ENCODE data around the gene PIM3. TPM values are rescaled to one million over a fixed set of nuclear protein-coding genes. Genes with fewer than 3 reads are reported as not detected.
"Not testable (repeated sequence)": the region's sequence is repeated elsewhere in the genome, so short reads cannot be mapped to it uniquely, and the experiment has no call there.

The PIM3 gene
- total RNA-seq, 2 experiments from 2014 or later: 60.1 to 62.3 TPM

DNA sequence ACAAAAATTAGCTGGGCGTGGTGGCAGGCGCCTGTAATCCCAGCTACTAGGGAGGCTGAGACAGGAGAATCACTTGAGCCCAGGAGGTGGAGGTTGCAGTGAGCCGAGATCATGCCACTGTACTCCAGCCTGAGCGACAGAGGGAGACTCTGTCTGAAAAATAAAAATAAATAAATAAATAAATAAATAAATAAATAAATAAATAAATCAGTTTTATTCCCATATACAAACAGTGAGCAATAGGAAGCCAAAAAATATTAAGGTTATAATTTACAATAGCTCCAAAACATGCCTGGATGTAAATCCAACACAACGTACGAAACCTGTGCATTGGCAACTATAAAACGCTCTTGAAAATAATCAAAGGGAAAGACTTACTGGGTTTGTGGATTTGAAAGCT lies 21.2 kb downstream of the PIM3 start:
- CTCF ChIA-PET: interaction anchor here (0.7 kb wide), 1 partner anchor 631 kb away, joined by 4 read pairs; no protein-coding TSS in a partner anchor
- H3K27ac Mint-ChIP-seq, DNase-seq, H3K4me3 Mint-ChIP-seq: not testable (repeated sequence)
- POLR2A ChIA-PET: interaction anchor here (1.0 kb wide), 1 partner anchor 19 kb away, joined by 3 read pairs; no protein-coding TSS in a partner anchor
- Mint-ChIP-seq H3K36me3 (ENCODE audit: low read depth) (peaks cover 31% of the 10 kb centered on the region), H3K4me1 (peaks cover 11% of the 10 kb centered on the region), H3K27me3 (peaks cover 41% of the 10 kb centered on the region), H3K9me3 (peaks cover 25% of the 10 kb centered on the region)

DNA sequence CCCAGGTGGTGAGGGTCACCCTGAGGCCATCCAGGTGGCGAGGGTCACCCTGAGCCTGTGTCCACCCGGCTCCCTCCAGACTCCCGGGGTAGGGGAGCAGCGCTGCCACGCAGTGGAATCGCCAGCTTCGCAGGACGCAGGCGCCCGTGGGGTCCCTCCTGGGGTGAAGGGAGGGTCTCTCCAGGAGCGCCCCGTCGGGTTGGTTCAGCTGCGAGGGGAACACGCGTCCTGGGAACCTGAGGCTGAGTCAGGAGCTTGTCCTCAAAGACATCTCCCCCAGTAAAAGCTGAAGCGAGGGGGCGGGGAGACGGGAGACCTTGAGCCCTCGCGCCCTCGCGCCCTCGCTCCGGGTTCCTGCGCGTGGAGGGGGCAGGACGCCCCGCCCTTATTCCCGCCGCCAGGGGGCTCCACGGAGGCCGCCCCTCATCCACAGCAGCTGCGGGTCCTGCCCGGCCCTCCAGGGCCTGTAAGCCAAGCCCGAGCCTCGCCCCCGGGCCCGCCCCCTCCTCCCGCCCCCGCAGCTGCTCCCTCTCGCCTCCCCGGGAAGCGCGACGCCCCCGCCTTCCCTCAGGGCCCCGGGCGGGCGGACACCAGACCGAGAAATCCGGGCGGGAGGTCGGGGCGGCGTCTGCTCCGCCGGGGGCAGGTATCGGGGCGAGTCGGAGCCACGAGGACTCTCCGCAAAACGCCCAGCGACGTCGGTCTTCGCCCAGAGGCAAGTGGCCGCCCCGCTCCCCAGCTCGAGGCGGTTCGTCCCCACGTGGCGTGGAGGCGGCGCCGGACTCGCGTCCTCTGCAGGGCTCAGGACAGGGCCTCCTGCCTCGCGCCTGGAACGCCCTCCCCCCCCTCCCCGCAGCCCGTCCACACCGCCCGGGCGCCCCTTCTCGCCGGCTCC lies 22.8 kb downstream of the PIM3 start:
- H3K27ac Mint-ChIP-seq: no peak overlapping the region
- H3K36me3 Mint-ChIP-seq (ENCODE audit: low read depth): peaks cover 32% of the 10 kb centered on the region
- ChIA-PET CTCF (interaction anchor here (1.1 to 1.6 kb wide), 5 partner anchors 9 to 53 kb away, joined by 3 to 8 read pairs (median 3); no protein-coding TSS in a partner anchor), POLR2A (interaction anchor here (1.8 kb wide), 1 partner anchor 11 kb away, joined by 4 read pairs; no protein-coding TSS in a partner anchor)
- DNase-seq: no peak
- peaks cover 27% of the 10 kb centered on the region for H3K9me3 Mint-ChIP-seq
- H3K4me3 Mint-ChIP-seq: no peak overlapping the region
- H3K27me3 Mint-ChIP-seq: peaks cover 45% of the 10 kb centered on the region
- H3K4me1 Mint-ChIP-seq: peaks cover 9% of the 10 kb centered on the region

DNA sequence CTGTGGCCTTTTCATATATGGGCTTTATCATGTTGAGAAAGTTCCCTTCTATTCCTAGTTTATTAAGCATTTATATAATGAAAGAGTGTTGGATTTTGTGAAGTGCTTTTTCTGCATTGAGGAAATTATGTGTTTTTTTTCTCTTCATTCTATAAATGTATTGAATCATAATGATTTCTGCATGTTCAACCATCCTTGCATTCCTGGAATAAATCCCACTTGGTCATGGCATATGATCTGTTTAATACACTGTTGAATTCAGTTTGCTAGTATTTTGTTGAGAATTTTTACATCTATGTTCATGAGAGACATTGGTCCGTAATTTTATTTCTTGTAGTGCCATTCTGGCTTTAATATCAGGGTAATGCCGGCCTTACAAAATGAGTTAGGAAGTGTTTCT lies 25.8 kb downstream of the PIM3 start:
- ChIA-PET CTCF (interaction anchor here (1.1 kb wide), 1 partner anchor 44 kb away, joined by 3 read pairs; no protein-coding TSS in a partner anchor), POLR2A (no interaction called here)
- Mint-ChIP-seq H3K9me3 (peaks cover 25% of the 10 kb centered on the region), H3K27ac (no peak overlapping the region), H3K4me1 (peaks cover 6% of the 10 kb centered on the region), H3K36me3 (ENCODE audit: low read depth) (peaks cover 23% of the 10 kb centered on the region), H3K27me3 (peaks cover 46% of the 10 kb centered on the region), H3K4me3 (no peak overlapping the region)
- no peak for DNase-seq

DNA sequence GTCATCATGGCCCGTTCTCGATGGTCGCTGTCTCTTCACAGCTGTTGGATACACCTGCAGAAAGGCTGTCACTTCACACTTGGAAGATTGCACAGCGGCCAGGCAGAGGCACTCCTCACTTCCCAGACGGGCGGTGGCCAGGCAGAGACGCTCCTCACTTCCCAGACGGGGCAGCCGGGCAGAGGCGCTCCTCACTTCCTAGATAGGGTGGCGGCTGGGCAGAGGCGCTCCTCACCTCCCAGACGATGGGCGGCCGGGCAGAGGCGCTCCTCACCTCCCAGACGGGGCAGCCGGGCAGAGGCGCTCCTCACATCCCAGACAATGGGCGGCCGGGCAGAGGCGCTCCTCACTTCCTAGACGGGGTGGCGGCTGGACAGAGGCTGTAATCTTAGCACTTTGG lies 29.3 kb downstream of the PIM3 start:
- CTCF ChIA-PET, POLR2A ChIA-PET, DNase-seq, H3K4me1 Mint-ChIP-seq, H3K4me3 Mint-ChIP-seq, H3K27ac Mint-ChIP-seq: not testable (repeated sequence)
- H3K27me3 Mint-ChIP-seq: peaks cover 38% of the 10 kb centered on the region
- peaks cover 19% of the 10 kb centered on the region for H3K36me3 Mint-ChIP-seq (ENCODE audit: low read depth)
- H3K9me3 Mint-ChIP-seq: peaks cover 23% of the 10 kb centered on the region

DNA sequence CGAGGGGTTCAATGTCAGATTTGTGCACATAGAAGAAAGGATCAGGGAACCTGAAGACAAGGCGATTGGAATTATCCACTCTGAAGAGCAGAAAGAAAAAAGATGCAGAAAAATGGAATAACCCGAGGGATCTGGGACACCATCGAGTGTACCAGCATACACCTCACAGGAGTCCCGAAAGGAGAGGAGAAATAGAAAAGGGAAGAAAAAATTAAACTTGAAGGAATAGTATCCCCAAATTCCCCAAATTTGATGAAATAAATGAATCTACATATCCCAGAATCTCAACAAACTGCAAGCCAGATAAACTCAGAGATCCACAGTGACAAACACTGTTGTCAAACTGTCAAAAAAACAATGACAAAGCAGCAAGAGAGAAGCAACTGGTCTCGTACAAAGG lies 30.6 kb downstream of the PIM3 start:
- Mint-ChIP-seq H3K36me3 (ENCODE audit: low read depth) (peaks cover 9% of the 10 kb centered on the region), H3K4me3 (no peak overlapping the region), H3K27me3 (peaks cover 25% of the 10 kb centered on the region), H3K27ac (no peak overlapping the region), H3K4me1 (peaks cover 3% of the 10 kb centered on the region), H3K9me3 (peaks cover 19% of the 10 kb centered on the region)
- CTCF ChIA-PET: interaction anchor here (0.8 kb wide), 1 partner anchor 14 kb away, joined by 4 read pairs; no protein-coding TSS in a partner anchor
- POLR2A ChIA-PET: no interaction called here
- DNase-seq: no peak

DNA sequence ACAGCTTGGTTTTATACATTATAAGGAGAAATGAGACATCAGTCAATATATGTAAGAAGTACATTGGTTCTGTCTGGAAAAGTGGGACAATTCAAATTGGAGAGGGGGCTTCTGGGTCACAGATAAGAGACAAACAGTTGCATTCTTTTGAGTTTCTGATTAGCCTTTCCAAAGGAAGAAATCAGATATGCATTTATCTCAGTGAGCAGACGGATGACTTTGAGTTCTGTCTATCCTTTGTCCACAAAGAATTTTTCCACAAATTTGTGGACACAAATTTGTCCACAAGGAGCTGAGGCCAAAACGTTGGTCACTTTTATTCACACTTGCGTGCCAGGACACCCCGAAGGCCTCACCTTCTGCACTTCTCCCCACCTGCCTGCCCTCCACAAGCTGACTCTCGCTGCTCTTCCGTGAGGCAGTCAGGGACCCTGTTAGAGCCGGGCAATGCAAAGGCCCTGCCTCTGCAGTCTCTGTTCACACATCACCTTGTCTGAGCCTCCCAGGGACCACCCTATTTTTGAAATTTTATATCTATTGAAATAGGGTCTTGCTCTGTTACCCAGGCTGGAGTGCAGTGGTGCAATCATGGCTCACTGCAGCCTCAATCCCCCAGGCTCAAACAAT lies 31.4 kb downstream of the PIM3 start:
- Mint-ChIP-seq H3K4me3 (no peak overlapping the region), H3K27ac (no peak overlapping the region), H3K27me3 (peaks cover 16% of the 10 kb centered on the region), H3K36me3 (ENCODE audit: low read depth) (peaks cover 3% of the 10 kb centered on the region), H3K9me3 (peaks cover 11% of the 10 kb centered on the region), H3K4me1 (peaks cover 5% of the 10 kb centered on the region)
- ChIA-PET POLR2A (no interaction called here), CTCF (interaction anchor here (1.0 to 3.9 kb wide), 3 partner anchors 8 to 66 kb away, joined by 3 to 21 read pairs (median 3); no protein-coding TSS in a partner anchor)
- DNase-seq: no peak

DNA sequence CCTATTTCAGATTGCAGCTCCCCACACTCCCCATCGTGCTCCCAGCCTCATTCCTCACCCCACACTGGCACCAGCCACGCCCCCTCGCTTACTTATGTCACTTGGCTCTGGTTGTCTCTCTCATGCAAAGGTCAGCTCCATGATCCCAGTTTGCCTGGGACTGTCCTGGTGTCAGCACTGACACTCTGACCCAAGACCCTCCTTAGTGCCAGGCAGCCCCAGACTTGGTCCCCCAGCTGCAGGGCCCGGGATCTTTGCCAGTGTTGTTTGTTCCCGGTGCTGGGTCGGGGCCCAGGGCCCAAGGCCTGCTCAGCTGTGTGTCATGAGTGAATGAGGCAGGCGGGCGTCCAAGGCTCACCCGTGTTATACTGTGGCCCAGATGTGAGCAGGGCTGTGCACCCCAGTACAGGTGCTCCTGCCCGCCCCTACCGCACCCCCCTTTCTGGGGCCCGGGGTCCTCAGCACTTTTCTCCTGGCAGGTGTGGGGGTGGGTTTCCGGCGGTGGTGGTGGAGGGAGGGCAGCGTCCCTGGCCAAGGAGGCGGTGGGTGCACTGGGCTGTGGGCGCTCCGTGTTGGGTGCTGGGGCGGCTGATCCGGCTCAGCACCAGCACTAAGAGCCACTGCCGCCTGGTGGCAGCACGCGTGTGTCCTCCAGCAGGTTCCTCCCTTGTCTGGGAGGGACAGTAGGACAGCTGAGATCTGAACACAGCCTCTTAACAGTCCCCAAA lies 32.5 kb downstream of the PIM3 start:
- peak; percentile 69 for DNase-seq
- H3K9me3 Mint-ChIP-seq: peaks cover 11% of the 10 kb centered on the region
- CTCF ChIA-PET: interaction anchor here (1.0 to 3.9 kb wide), 5 partner anchors 9 to 67 kb away, joined by 3 to 21 read pairs (median 3); no protein-coding TSS in a partner anchor
- POLR2A ChIA-PET: interaction anchor here (1.1 kb wide), 1 partner anchor 226 kb away, joined by 3 read pairs; no protein-coding TSS in a partner anchor
- peaks cover 3% of the 10 kb centered on the region for H3K36me3 Mint-ChIP-seq (ENCODE audit: low read depth)
- H3K4me1 Mint-ChIP-seq: peaks cover 7% of the 10 kb centered on the region
- H3K27me3 Mint-ChIP-seq: peaks cover 14% of the 10 kb centered on the region
- no peak overlapping the region for H3K27ac Mint-ChIP-seq
- H3K4me3 Mint-ChIP-seq: no peak overlapping the region

DNA sequence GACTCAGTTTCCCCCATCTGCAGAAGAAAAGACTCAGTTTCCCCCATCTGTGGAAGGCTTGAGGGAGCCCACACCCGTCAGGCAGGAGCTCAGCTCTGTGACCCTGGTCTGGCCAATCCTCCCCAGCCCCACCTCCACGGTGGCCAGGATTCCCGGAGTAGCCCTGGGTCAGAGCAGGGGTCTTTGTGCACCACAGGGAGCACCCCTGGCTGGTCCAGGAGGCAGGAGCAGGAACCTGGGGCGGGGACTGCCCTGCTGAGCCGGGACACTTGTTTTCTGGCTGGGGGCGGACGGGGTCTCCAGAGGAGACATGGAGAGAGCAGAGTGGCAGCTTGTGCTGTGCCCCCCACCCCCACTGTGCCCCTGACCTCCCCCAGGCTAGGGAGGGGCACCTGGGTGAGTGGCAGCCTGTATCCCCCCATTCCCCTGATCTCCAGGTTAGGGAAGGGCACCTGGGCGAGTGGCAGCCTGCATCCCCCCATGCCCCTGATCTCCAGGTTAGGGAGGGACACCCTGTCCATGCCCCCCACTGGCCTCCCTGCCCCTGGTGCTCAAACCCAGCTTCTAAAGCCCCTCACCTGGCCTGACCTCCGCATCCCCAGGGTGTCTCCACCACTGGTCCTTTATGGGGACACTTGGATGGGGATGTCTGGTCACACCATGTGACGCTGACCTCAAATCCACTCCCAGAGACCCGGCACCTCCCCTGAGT lies 33.2 kb downstream of the PIM3 start:
- ChIA-PET CTCF (interaction anchor here (1.6 to 3.9 kb wide), 2 partner anchors 10 to 36 kb away, joined by 8 to 21 read pairs; no protein-coding TSS in a partner anchor), POLR2A (interaction anchor here (1.1 kb wide), 1 partner anchor 227 kb away, joined by 3 read pairs; no protein-coding TSS in a partner anchor)
- Mint-ChIP-seq H3K27me3 (peaks cover 12% of the 10 kb centered on the region), H3K36me3 (ENCODE audit: low read depth) (no peaks in the 10 kb centered on the region), H3K27ac (no peak overlapping the region), H3K9me3 (peaks cover 8% of the 10 kb centered on the region), H3K4me3 (no peak overlapping the region), H3K4me1 (peaks cover 10% of the 10 kb centered on the region)
- no peak for DNase-seq

DNA sequence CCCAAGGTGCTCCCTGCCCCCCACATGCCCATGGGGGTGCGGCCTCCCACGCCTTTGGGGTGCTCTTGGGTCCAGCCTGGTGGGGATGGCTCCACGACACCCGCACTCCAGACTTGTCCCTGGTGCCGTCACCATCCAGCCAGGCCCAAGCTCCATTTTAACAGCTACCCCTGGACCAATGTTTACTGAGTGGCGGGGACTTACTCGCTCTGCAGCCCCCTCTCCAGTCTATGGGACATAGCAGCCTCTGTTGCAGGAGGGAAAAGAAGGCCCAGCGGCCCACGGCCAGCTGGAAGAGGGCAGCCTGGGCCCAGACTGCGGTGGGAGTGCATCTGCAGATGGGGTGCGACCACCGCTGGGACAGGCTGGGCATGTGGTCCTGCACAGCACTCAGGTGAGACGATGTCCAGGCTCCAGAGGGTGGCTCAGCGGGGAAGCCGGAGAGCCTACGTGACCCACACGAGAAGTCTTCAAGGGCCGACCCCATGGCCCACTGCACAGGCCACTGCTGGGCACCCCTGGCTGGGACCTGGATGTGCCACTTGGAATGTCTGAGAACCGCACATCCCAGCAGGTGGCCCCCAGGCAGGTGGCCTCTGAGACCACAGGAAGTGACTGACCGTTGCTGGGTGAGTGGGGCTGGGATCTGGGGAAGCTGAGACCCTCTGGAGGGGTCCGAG lies 33.9 kb downstream of the PIM3 start:
- peaks cover 10% of the 10 kb centered on the region for H3K27me3 Mint-ChIP-seq
- no peaks in the 10 kb centered on the region for H3K36me3 Mint-ChIP-seq (ENCODE audit: low read depth)
- ChIA-PET CTCF (interaction anchor here (1.6 to 3.9 kb wide), 2 partner anchors 11 to 36 kb away, joined by 8 to 21 read pairs; no protein-coding TSS in a partner anchor), POLR2A (no interaction called here)
- H3K27ac Mint-ChIP-seq: no peak overlapping the region
- H3K9me3 Mint-ChIP-seq: peaks cover 8% of the 10 kb centered on the region
- DNase-seq: no peak
- no peak overlapping the region for H3K4me3 Mint-ChIP-seq
- H3K4me1 Mint-ChIP-seq: peaks cover 14% of the 10 kb centered on the region

DNA sequence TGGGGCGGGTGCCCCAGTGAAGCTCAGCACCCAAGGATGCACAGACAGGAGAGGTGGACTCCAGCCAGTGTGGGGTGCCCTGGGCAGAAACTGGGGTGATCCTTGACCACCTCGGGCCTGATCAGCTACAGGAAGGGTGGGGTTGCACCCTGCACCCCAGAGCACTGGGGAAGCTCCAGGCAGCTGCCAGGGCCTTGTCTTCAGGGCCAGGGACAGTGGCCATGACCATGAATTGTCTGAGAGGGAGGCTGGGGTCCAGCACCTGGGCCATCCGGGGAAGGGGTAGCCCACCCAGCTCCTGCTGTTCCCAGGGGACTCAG lies 34.4 kb downstream of the PIM3 start:
- POLR2A ChIA-PET: interaction anchor here (0.6 kb wide), 1 partner anchor 10 kb away, joined by 3 read pairs; no protein-coding TSS in a partner anchor
- H3K36me3 Mint-ChIP-seq (ENCODE audit: low read depth): no peaks in the 10 kb centered on the region
- H3K27me3 Mint-ChIP-seq: peaks cover 10% of the 10 kb centered on the region
- H3K4me3 Mint-ChIP-seq: no peak overlapping the region
- H3K4me1 Mint-ChIP-seq: peaks cover 14% of the 10 kb centered on the region
- DNase-seq: no peak
- no peak overlapping the region for H3K27ac Mint-ChIP-seq
- peaks cover 8% of the 10 kb centered on the region for H3K9me3 Mint-ChIP-seq
- CTCF ChIA-PET: interaction anchor here (1.6 to 3.9 kb wide), 2 partner anchors 12 to 35 kb away, joined by 8 to 21 read pairs; no protein-coding TSS in a partner anchor

DNA sequence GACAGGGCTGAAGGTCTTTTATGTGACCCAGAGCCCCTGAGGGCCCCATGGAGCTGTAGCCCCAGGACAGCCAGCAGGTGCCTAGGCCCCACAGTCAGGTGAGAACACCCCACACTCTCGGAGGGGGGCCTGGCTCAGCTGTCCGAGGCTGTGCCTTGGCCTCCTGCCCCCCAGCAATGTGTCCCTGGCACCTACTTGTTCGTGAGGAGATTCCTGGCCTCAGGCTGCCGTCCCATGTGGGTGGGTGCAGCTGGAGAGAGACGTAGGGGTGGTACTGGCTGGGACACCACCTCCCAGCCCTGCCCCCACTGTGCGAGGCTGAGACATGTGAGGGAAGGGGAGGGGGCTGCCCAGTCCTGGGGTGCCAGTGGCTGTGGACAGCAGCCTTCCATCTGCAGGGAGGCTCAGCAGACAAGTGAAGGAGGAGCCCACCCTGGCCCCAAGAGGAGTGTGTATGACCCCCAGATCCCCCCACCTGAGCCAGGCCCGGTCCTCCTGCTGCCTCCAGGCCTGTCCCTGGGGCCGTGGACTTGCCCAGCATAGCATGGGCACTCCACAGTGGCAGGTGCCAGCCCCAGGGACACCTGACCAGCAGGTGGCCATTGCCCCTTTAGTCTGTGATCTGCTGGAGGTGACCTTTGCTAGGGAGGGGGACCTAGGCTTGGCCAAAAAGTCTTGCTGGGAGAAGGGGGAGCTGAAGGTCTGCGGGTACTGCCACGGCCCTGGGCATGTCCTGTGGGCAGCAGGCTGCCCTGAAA lies 35.0 kb downstream of the PIM3 start:
- Mint-ChIP-seq H3K36me3 (ENCODE audit: low read depth) (no peaks in the 10 kb centered on the region), H3K4me3 (no peak overlapping the region), H3K27ac (no peak overlapping the region)

More for the DNA sequence above, 35.0 kb downstream of the PIM3 start:
- CTCF ChIA-PET: interaction anchor here (0.8 to 3.9 kb wide), 2 partner anchors 35 kb away, joined by 4 to 21 read pairs; no protein-coding TSS in a partner anchor
- H3K4me1 Mint-ChIP-seq: peaks cover 14% of the 10 kb centered on the region
- DNase-seq: no peak
- POLR2A ChIA-PET: interaction anchor here (0.6 kb wide), 1 partner anchor 9 kb away, joined by 3 read pairs; no protein-coding TSS in a partner anchor
- peaks cover 8% of the 10 kb centered on the region for H3K9me3 Mint-ChIP-seq
- H3K27me3 Mint-ChIP-seq: peaks cover 10% of the 10 kb centered on the region
